HG03558 (cell line): ENCODE data around the gene SLX4IP.

ENCODE experiments used
- ATAC-seq: cut with Tn5 transposase; IDR thresholded peaks from one replicate; pipeline ENCODE4 v1.9.1; 2021; ENCODE audit warnings: moderate number of reproducible peaks; ENCODE audit not compliant: unreplicated experiment; ENCODE audit errors: extremely low read depth

Gene SLX4IP

DNA sequence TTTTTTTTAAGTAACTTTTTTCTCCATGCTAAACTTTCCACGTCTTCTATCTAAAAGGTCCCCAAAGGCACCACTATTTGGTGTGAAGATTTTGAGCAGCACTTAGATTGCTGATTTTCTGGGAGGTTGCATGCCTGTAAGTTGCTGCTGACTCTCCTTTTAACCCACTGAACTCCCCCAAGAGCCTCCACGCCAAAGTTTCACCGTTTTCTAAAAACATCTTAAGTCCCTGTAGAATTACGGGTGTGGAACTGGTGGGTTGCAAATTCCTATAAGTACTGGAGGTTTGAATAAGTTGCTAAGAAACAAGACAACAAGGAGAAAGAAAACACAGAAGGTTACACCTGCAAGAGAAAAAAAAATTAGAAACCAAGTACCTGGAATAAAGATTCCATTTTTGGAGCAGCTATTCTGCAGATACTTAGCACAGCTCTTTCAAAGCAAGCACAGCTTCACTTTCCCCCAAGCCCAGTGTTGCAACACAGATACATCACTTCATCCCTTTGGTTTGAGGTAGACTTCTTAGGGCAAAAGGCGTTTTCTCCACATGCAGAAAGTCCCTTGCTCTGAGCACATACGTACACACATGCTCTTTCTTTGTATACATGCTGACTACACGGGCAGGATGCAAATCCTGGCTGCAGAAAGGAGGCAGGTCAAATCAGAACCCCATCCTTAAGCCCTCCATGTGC lies 233.7 kb downstream of the SLX4IP start:
- ATAC-seq = no peak

DNA sequence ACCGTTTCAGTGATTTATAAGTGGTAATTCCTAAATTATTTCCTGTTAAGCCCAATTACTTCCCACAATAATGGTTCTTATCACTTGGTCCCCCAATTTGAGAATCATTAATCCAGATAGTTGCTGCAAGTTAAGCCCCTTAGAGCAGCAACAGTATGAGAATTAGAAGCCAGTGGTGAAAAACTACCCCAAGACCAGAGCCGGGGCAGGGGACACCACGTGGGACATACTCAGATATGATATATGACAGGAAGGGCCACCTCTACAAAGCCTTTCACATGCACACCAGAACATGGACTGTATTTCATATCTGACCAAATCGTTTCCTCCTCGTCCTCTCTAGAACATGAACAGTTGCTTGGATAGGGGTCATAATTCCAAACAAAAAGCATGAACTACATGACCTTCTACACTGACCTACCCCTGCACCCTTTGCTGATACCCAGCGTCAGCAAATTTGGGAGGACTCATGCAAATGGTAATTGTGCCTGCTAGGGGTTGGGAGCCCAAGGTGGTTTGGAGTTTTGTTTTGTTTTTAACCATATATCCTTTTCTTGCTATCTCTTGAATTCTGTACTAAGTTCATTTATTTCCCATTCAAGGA lies 234.8 kb downstream of the SLX4IP start:
- no peak for ATAC-seq

DNA sequence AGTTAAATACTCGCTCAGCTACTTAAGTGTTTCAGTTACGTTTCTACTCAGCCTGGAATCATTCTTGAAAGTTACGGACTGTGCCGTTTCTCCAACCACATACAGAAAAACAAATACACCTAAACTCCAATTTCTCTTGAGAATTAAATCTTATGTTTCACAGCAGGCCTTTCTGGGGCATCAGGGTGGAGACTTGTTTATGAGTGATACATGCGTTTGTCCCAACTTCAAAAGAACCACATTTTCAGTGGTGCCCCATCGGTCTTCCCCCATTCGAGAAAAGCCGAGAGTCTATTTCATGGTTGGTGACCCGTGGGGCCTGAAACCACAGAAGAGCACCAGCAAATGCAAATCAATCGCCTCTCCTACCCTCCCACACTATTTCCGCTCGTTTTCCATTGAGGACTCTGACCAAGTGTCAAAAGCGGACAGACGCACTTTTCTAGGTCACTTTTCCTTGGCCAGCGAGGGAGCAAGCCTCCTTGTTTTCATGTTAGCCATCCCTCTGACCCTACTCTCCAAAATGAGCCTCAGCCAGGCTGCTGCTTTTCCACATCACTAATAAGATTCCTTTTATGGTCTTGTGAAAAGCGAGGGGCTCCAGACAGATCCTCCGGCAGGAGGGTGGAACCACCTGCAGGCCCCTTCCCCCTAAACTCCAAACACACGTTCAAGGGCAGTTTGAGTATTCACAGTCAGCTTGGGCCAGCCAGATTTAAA lies 235.6 kb downstream of the SLX4IP start:
- peak; percentile 22 for ATAC-seq

DNA sequence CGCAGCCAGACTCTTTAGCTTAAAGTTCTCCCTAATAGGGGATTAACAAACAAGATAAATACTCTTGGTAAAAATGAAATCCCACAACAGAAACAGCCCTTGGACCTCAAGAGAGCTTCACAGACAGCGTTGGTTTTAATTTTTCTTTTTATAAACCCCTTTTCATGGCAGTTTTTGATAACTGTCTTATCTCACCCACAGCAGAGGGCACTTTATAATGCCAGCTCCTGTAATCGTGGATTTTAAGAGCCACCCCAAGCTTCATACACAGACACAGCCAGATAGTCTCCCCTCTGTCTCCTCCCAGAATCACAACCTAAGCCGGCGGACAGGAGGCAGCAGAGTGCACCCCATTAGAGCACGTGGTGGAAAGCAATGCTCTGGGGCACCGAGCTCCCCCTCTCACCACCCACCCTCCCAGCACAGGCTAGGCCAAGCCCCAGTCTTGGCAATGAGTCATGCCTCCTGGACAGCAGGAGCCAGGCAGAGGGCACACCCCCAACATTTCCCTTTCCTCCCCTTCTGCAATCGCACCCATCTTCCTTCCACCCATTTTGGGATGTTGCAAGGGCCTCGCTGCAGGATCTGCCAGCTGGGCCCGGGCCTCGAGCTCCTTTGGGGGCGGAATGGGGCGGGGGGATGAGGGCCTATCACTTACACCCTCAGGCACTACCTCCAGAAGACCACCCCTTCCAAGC lies 236.3 kb downstream of the SLX4IP start:
- no peak for ATAC-seq

DNA sequence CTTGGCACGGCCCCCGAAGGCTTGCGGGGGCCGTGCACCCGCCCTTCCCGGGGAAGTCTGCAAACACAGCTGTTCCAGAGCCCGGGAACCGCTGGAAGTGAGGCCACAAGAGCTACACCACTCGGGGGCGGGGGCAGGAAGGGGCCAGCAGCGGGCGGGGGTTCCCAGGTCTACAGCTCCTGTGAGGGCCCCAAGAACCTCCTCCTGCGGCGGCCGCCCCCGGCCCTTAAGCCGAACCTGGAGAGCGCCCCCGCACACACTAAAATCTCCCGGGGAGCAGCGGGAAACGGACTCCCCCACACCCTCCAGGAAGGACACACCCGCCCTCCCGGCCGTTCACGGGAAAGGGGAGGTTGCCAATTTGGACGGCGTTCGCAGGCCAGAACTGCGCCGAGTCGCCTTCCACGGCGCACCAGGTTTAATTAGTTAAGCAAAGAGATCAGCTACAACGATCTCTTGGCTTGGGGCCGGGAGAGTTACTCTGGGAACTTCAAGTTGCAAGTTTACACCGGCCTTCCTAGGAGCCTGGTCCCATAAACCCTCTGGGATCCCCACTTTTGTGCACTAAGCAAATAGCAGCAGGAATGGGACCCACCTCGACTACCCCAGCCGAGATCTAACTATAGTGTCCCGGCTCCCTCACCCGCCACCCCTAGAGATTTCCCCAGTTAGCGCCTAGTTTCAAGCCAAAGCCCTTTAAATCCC lies 237.0 kb downstream of the SLX4IP start:
- ATAC-seq = no peak

DNA sequence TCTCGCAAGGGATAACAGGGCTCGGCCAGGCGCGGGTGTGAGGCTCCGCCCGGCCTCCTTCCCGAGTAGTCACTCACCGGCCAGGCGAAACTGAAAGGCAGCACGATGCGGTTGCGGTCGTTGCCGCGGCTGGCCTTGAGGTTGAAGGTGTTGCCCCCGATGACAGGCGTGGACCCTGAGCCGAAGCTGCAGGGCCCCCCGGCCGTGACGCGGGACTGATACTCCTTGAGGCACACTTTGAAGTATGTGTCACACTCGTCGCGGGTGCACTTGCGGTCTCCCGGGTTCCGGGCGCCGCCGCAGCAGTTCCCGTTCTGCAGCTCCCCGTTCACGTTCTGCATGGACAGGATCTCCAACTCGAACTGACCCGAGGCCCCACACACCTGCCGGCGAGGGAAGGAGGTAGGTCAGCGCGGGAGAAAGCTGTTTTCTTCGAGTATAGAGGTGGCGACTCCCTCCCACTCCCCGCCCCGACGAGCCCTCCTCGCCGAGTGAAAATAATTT lies 237.6 kb downstream of the SLX4IP start:
- ATAC-seq = no peak

DNA sequence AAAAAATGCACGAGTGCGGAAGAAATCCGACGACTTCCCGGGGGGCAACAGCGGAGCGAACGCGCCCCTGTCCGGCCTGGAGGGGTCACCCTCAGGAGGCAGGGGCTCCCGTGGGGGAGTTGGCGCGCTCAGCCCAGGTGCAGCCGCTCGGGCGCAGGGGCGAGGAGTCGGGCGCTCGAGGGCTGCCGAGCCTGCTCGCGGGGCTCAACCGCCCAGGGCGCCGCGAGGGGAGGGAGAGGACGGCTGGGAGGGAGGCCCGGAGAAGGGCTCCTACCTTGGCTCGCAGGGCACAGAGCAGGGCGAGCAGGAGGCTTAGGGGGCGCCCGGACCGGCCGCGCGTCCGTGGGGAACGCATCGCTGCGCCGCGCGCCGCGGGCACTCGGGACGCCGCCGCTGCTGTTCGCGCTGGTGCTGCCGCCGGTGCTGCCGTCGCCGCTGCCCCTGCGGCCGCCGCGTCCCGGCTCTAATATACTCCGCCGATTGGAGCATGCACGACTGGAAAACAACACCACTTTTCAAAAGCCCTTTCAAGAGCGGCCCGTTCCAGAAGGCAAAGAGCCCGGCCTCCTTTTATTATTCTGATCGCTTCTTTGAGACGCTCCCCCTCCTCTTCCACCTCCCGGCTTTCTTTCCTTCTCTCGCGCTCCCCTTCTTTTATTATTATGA lies 238.2 kb downstream of the SLX4IP start:
- no peak for ATAC-seq

DNA sequence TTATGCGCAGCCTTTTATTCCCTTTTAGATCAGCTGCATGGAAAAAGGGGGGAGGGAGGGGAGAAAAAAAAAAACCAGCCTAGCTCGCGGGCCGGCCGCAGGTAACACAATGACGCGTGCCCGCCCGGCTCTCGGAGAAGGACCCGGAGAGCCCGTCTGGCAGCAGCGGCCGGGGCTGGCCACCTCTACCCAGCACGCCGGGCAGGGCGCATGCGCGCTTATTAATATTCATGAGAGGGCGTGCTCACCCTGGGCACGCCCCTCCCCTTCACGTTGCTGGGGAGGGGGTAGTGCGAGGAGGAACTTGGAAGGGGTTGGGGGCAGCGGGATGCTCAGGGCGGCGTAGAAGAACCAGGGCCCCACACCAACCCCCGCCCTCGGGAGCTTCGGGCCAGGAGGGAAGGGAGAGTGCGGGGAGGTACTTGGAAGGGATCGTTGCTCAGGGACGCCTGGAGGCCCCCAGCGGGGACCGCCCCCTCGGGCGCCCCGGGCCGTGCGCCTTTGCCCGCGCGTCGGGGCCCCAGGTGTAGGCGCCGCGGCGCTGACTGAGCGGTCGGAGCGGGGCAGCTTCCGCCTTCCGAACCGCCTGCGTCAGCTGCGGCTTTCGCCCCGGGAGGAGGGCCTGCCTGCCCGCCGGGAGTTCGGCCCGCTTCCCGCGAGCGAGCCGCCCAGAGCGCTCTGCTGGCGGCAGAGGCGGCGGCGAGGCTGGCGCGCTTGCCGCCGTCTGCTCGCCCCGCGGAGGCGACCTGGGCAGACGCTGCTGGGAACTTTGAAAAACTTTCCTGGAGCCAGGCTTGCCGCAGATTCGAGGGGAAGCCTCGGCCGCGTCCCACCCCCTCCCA lies 239.0 kb downstream of the SLX4IP start, which contains the start of gene JAG1:
Gene JAG1 (minus strand): TSS at position 158 of the 842 bp plus-strand sequence. CDS start 469 bp downstream, outside the sequence.
- ATAC-seq = peak; percentile 42

DNA sequence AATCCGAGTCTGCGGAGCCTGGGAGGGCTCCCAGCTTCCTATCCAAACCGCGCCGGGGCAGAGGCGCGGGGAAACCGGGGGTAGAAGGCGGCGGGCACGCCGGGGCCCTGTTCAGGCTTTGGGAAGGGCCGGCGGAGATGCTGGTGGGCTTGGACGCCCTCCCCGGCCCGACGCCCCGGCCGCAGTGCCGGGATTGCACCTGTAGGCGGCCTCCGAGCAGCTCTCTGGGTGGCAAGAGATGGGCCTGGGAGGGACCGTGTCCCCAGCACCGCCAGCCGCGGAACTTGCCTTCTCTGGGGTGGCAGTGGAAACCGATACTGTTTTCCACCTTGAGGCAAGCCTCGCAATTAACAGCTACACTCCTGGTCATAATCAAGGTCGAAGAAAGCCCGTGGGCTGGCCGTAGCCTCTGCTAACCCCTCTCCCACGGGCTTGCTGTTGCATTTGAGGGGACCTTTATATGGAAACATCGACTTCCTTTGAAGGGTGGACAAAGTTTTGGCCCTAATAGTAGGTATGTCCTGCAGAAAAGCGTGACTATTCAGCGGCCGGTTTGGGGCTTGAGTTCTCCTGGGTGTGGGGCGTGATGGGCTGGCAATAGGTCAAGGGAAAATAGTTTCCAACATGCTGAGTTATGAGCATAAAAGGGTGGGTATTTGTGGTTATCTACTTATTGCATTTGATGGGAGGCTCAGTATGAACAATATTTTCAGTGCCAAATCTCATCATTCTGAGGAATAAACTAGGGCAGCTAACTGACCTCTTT lies 239.8 kb downstream of the SLX4IP start:
- ATAC-seq = peak; percentile 26

DNA sequence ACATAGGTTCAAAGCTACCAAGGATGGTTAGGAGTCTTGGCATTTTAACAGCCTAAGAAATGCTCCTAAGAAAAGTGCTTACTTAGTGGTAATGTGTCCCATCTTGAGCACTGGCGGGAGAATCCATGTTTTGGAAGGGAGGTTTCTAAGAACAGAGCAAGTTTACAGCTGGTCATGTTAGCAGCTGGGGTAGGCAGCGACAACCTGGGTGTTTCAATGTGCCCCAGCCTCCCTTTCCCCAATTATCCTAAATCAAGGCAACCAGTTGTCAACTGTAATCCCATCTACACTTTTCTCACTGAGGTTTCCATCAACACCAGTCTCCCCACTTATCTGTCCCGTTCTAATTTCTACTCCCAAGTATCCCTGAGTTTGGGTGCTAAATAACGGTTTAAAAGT lies 240.3 kb downstream of the SLX4IP start:
- no peak for ATAC-seq

DNA sequence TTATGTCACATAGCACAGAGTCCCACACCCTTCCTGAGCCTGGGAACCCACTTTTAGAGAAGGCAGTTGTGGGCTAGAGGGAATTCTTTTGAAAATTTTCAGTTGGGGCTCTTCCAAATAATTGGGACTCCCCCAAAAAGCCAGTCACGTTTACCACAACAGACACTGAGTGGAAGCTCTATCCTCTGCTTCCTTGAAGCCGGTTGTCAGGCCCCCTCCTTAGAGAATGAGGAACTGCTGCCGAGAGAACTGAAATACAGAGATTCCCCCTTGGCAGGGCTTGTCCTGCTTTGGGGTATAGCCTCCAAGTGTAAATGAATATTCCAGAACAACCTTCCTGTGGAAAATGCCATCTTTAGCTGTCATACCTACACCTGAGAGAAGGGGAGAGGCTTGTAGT lies 241.4 kb downstream of the SLX4IP start:
- ATAC-seq = no peak
